Breast epithelium (tissue), 4 donors: Measurements from ENCODE around the gene PRR5L. TPM values are rescaled to one million over a fixed set of nuclear protein-coding genes. Genes with fewer than 3 reads are reported as not detected.

Source experiments
- DNase-seq, 2 donors: peaks; one replicate each; pipeline ENCODE4 v3.0.0-alpha.2; 2019; ENCODE audit warnings: low spot score in 2 of 2
- H3K27ac ChIP-seq, 2 donors: fragments of 200-600 bp; sonication (generic) in 1 of 2; one replicate each; pipeline ENCODE4 v1.5.1; 2016 to 2019; ENCODE audit warnings: mild to moderate bottlenecking in 1 of 2
- H3K27me3 ChIP-seq, 2 donors: fragments of 200-600 bp; sonication (generic) in 1 of 2; one replicate each; pipeline versions ENCODE4 v1.5.1 to v1.6.0; 2017 to 2019; ENCODE audit warnings: control low read depth in 1 of 2, mild to moderate bottlenecking in 1 of 2
- H3K36me3 ChIP-seq: fragments of 200-600 bp; one replicate; pipeline ENCODE4 v1.5.1; 2019
- H3K4me1 ChIP-seq, 2 donors: fragments of 200-600 bp; sonication (generic); one replicate each; pipeline ENCODE4 v1.5.1; 2016 to 2019; ENCODE audit warnings: control low read depth in 1 of 2
- H3K4me3 ChIP-seq, 3 donors: fragments of 200-600 bp; sonication (generic); 1 replicate in 2 of 3; 2 replicates in 1 of 3; pipeline ENCODE4 v1.5.1; 2016 to 2019; ENCODE audit warnings: mild to moderate bottlenecking in 3 of 3, moderate library complexity in 2 of 3
- H3K9me3 ChIP-seq, 2 donors: fragments of 200-600 bp; sonication (generic) in 1 of 2; one replicate each; pipeline ENCODE4 v1.5.1; 2016 to 2019; ENCODE audit warnings: control low read depth in 1 of 2
- POLR2A ChIP-seq: fragments of 450-650 bp; IDR thresholded peaks from one replicate; pipeline ENCODE4 v1.6.1; 2016; ENCODE audit warnings: antibody characterized with exemption, mild to moderate bottlenecking, moderate library complexity
- POLR2AphosphoS5 ChIP-seq, 3 donors: sonication (generic); formaldehyde crosslinking; IDR thresholded peaks; one replicate each; pipeline ENCODE4 v1.6.1; 2017; ENCODE audit warnings: antibody characterized with exemption in 3 of 3
- intact Hi-C: fragments of 100-400 bp; cut with DNase I; formaldehyde crosslinking; loops from one replicate; pipeline ENCODE4 v1.15.1; 2023; ENCODE audit warnings: low total_unique reads
- total RNA-seq, 3 donors: library from RNA; depleted of rRNA; stranded (reverse); fragments of >200 nt; gene quantifications; one replicate each; pipeline ENCODE4 v1.1.0, GENCODE V29; 2016
- TF ChIP-seq, protein P1 (sequence below), 3 donors: fragments of 450-650 bp; IDR thresholded peaks; one replicate each; pipeline ENCODE4 v1.5.1; 2016 to 2017; ENCODE audit warnings: antibody characterized with exemption in 3 of 3, mild to moderate bottlenecking in 3 of 3, moderate library complexity in 3 of 3

The PRR5L gene
- total RNA-seq, 3 donors from 2014 or later, result 5.6 to 16.1 (median 16.0) TPM

DNA sequence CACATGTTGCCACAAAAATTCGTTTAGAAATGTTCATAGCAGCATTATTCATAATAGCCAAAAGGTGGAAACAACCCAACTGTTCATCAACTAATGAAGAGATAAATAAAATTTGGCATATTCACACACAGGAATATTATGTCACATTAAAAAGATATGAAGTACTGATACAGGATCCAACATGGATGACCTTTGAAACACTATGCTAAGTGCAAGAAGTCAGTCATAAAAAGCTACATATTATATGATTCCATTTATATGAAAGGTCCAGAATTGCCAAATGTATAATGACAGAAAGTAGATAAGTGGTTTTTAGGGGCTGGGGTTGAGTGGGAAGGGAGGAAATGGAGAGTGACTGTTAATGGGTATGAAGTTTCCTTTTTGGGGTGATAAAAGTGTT lies 9.0 kb downstream of the PRR5L start:
- TF ChIP-seq POLR2A (no peak), POLR2AphosphoS5 (IDR thresholded peaks at IDR 0.05) (no peak)
- TF ChIP-seq, protein P1, sequence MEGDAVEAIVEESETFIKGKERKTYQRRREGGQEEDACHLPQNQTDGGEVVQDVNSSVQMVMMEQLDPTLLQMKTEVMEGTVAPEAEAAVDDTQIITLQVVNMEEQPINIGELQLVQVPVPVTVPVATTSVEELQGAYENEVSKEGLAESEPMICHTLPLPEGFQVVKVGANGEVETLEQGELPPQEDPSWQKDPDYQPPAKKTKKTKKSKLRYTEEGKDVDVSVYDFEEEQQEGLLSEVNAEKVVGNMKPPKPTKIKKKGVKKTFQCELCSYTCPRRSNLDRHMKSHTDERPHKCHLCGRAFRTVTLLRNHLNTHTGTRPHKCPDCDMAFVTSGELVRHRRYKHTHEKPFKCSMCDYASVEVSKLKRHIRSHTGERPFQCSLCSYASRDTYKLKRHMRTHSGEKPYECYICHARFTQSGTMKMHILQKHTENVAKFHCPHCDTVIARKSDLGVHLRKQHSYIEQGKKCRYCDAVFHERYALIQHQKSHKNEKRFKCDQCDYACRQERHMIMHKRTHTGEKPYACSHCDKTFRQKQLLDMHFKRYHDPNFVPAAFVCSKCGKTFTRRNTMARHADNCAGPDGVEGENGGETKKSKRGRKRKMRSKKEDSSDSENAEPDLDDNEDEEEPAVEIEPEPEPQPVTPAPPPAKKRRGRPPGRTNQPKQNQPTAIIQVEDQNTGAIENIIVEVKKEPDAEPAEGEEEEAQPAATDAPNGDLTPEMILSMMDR (IDR thresholded peaks at IDR 0.05), result no peak
- no peaks in the 10 kb centered on the region for H3K4me1 ChIP-seq
- H3K36me3 ChIP-seq, result no peaks in the 10 kb centered on the region
- H3K4me3 ChIP-seq, result no peak overlapping the region
- no peak overlapping the region for H3K27ac ChIP-seq
- no peaks in the 10 kb centered on the region for H3K27me3 ChIP-seq
- intact Hi-C loops, result no loop called here
- no peaks in the 10 kb centered on the region for H3K9me3 ChIP-seq
- no peak for DNase-seq

DNA sequence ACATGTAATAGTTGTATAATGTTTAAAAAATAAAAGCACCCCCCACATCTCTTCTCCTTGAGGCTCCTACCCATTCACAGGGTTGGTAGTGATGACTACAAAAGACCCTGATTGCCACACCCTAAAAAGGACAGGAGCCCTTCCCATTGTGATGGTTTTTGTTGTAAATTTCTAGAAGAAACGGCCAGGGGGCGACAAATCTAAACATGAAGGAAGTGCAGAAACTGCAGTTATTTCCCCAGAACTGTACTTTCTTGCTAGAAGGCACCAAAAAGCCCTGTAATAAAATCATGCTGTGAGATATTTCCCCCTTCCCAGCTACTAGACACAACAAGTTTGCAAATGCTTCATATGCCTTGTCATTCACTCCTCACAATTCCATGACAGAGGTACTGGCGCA lies 10.8 kb downstream of the PRR5L start:
- TF ChIP-seq POLR2AphosphoS5 (IDR thresholded peaks at IDR 0.05), result no peak
- TF ChIP-seq POLR2A, result no peak
- TF ChIP-seq, protein P1 (IDR thresholded peaks at IDR 0.05), result no peak
- no peaks in the 10 kb centered on the region for H3K9me3 ChIP-seq
- intact Hi-C loops, result no loop called here

DNA sequence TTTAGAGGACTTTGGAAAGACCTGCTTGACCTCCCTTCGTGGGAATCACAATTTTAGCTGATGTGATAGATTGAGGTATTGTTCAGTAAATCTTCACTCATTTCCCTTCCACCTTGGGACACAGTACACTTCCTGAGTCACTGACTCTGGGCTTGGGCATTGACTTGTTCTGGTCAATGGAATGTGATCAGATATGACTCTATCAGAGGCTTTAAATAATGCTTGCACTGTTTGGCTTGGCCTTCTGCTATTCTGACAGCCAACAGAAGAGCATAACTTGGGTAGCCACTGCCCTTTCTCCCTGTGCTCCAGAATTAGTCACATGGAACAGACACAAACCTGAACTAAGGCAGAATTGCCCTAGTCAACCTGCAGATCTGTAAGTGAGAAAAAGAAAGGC lies 12.5 kb downstream of the PRR5L start:
- no peak for DNase-seq
- H3K4me3 ChIP-seq, result no peak overlapping the region
- TF ChIP-seq, protein P1 (IDR thresholded peaks at IDR 0.05), result no peak
- TF ChIP-seq POLR2A, result no peak
- TF ChIP-seq POLR2AphosphoS5 (IDR thresholded peaks at IDR 0.05), result no peak
- no peaks in the 10 kb centered on the region for H3K9me3 ChIP-seq
- H3K27me3 ChIP-seq, result no peaks in the 10 kb centered on the region
- no peaks in the 10 kb centered on the region for H3K36me3 ChIP-seq
- intact Hi-C loops, result no loop called here
- H3K4me1 ChIP-seq, result no peaks in the 10 kb centered on the region
- no peak overlapping the region for H3K27ac ChIP-seq

More for the DNA sequence above, 10.8 kb downstream of the PRR5L start:
- Histone ChIP-seq H3K36me3 (no peaks in the 10 kb centered on the region), H3K27me3 (no peaks in the 10 kb centered on the region), H3K4me3 (no peak overlapping the region), H3K4me1 (no peaks in the 10 kb centered on the region), H3K27ac (no peak overlapping the region)
- no peak for DNase-seq

DNA sequence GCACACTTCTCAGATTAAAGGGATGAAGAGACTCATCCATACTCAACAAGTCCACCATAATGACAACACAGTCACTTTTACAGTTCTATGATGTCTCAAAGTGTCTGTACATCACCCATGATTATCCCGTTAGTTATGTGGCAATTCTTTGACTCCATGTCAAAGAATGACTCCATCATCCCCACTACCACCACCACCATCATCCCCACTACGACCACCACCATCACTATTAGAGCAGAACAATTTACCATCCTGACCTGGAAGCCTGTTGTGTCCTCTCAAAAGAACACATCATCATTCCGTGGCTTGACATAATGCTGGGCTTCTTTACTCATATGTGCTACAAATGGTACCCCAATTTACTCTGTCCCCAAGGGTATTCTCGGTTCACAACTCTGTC lies 13.7 kb downstream of the PRR5L start:
- Histone ChIP-seq H3K27me3 (no peaks in the 10 kb centered on the region), H3K27ac (no peak overlapping the region), H3K9me3 (no peaks in the 10 kb centered on the region), H3K36me3 (no peaks in the 10 kb centered on the region), H3K4me3 (no peak overlapping the region), H3K4me1 (no peaks in the 10 kb centered on the region)
- intact Hi-C loops, result no loop called here
- no peak for DNase-seq
- no peak for TF ChIP-seq POLR2AphosphoS5 (IDR thresholded peaks at IDR 0.05)

DNA sequence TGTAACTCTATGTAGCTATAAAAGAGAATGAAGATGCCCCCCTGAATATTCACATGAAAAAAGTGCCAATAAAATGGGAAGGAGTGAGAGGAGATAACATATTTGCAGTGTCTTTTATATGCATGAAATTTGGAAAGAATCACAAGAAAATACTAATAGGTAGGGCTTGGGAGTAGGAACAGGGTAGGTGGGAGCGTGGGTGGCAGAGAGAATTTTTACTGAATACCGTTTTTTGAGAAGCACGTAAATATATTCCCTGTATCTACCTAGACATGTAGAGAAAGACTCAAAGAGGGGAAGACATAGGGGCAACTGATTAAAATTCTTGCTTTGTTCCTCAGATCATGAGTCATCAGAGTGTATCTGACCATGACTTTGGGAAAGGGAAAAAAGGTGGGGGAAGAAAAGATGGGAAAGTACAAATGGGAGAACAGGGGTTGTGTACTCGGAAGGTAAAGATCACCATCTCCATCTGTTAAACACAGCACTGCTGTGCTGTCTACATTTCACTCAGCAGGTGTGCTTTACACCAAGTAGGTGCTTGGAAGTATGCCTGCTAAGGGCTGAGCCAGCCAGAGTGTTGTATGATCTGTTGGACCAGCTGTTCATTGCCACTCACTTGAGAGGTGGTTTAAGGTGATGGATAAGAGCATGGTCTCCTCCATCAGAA lies 16.0 kb downstream of the PRR5L start:
- no peaks in the 10 kb centered on the region for H3K27me3 ChIP-seq
- no peaks in the 10 kb centered on the region for H3K36me3 ChIP-seq
- no peaks in the 10 kb centered on the region for H3K4me1 ChIP-seq
- DNase-seq, result no peak
- TF ChIP-seq, protein P1 (IDR thresholded peaks at IDR 0.05), result no peak
- TF ChIP-seq POLR2A, result no peak
- TF ChIP-seq POLR2AphosphoS5 (IDR thresholded peaks at IDR 0.05), result no peak
- no peak overlapping the region for H3K27ac ChIP-seq
- no peak overlapping the region for H3K4me3 ChIP-seq
- intact Hi-C loops, result no loop called here
- no peaks in the 10 kb centered on the region for H3K9me3 ChIP-seq
